Glutamatergic neuron (in vitro differentiated cells): ENCODE measurements around the gene SEMA4A. TPM values are rescaled to one million over a fixed set of nuclear protein-coding genes. Genes with fewer than 3 reads are reported as not detected.
"Not testable (repeated sequence)": the region's sequence is repeated elsewhere in the genome, so short reads cannot be mapped to it uniquely, and the experiment has no call there.

ENCODE experiments used
- DNase-seq: peaks from one replicate; pipeline ENCODE4 v3.0.0; 2022
- H3K27ac Mint-ChIP-seq: one replicate; pipeline ENCODE4 v1.8.0; 2020; ENCODE audit warnings: mild to moderate bottlenecking, mixed read lengths, inconsistent platforms; ENCODE audit not compliant: unreplicated experiment
- H3K27me3 Mint-ChIP-seq: one replicate; pipeline ENCODE4 v1.8.0; 2020; ENCODE audit warnings: mild to moderate bottlenecking, moderate library complexity, mixed read lengths, inconsistent platforms; ENCODE audit not compliant: unreplicated experiment
- H3K36me3 Mint-ChIP-seq: one replicate; pipeline ENCODE4 v1.8.0; 2020; ENCODE audit warnings: mild to moderate bottlenecking, mixed read lengths, inconsistent platforms; ENCODE audit not compliant: unreplicated experiment
- H3K4me1 Mint-ChIP-seq: one replicate; pipeline ENCODE4 v1.8.0; 2020; ENCODE audit warnings: mild to moderate bottlenecking, low read depth, mixed read lengths, inconsistent platforms; ENCODE audit not compliant: unreplicated experiment
- H3K4me3 Mint-ChIP-seq: one replicate; pipeline ENCODE4 v1.8.0; 2020; ENCODE audit warnings: mild to moderate bottlenecking, mixed read lengths, inconsistent platforms; ENCODE audit not compliant: unreplicated experiment
- H3K9me3 Mint-ChIP-seq: one replicate; pipeline ENCODE4 v1.8.0; 2020; ENCODE audit warnings: mild to moderate bottlenecking, moderate library complexity, mixed read lengths, inconsistent platforms; ENCODE audit not compliant: unreplicated experiment
- CTCF ChIP-seq: fragments of 200-600 bp; sonication (generic); IDR thresholded peaks from one replicate; pipeline ENCODE4 v1.5.0; 2021; ENCODE audit not compliant: partially characterized antibody, unreplicated experiment
- total RNA-seq: library from RNA; stranded (reverse); fragmentation: NEBNext Ultra II Directional; extraction: Animal tissue kit (Norgen Biotek cat#: 25700); gene quantifications from one replicate; pipeline ENCODE4 v1.2.1, GENCODE V29; 2021; ENCODE audit not compliant: unreplicated experiment

SEMA4A gene
- total RNA-seq, 1 donor from 2014 or later = 4.0 TPM

GRCh38 chr1:156113282-156113950 is 40.0 kb upstream of the SEMA4A start:
- Mint-ChIP-seq H3K4me1 (peaks cover 10% of the 10 kb centered on the region), H3K9me3 (peaks cover 3% of the 10 kb centered on the region), H3K36me3 (no peaks in the 10 kb centered on the region), H3K4me3 (peak overlapping the region; percentile 22), H3K27ac (peak overlapping the region; percentile 19), H3K27me3 (peaks cover 9% of the 10 kb centered on the region)
- no peak for DNase-seq
- no peak for TF ChIP-seq CTCF

- Mint-ChIP-seq H3K4me3 (peak within 1 kb of the TSS; percentile 85), H3K27ac (peak within 1 kb of the TSS; percentile 19), H3K36me3 (no peaks in the 10 kb centered on the region), H3K9me3 (peaks cover 3% of the 10 kb centered on the region), H3K4me1 (peaks cover 12% of the 10 kb centered on the region), H3K27me3 (peaks cover 8% of the 10 kb centered on the region)
- TF ChIP-seq CTCF = no peak
- peak; percentile 49 for DNase-seq
Measured at GRCh38 chr1:156114101-156114918, 39.1 kb upstream of the SEMA4A start, which contains the start of gene LMNA. Gene LMNA (plus strand): TSS chr1:156114711. CDS start chr1:156114919, 208 bp downstream.

GRCh38 chr1:156114919-156115513 is 38.4 kb upstream of the SEMA4A start:
- H3K27ac Mint-ChIP-seq = no peak overlapping the region
- H3K36me3 Mint-ChIP-seq = no peaks in the 10 kb centered on the region
- no peak for TF ChIP-seq CTCF
- H3K9me3 Mint-ChIP-seq = peaks cover 1% of the 10 kb centered on the region
- peaks cover 15% of the 10 kb centered on the region for H3K4me1 Mint-ChIP-seq
- DNase-seq = peak; percentile 53
- peak overlapping the region; percentile 85 for H3K4me3 Mint-ChIP-seq
- H3K27me3 Mint-ChIP-seq = peaks cover 7% of the 10 kb centered on the region

- peaks cover 17% of the 10 kb centered on the region for H3K4me1 Mint-ChIP-seq
- no peak overlapping the region for H3K27ac Mint-ChIP-seq
- peaks cover 9% of the 10 kb centered on the region for H3K27me3 Mint-ChIP-seq
- peak overlapping the region; percentile 85 for H3K4me3 Mint-ChIP-seq
- H3K9me3 Mint-ChIP-seq = peaks cover 1% of the 10 kb centered on the region
- TF ChIP-seq CTCF = no peak
- no peak for DNase-seq
- no peaks in the 10 kb centered on the region for H3K36me3 Mint-ChIP-seq
Measured at GRCh38 chr1:156115514-156116374, 37.6 kb upstream of the SEMA4A start.

GRCh38 chr1:156116731-156117130 is 36.7 kb upstream of the SEMA4A start:
- not testable (repeated sequence) for H3K27ac Mint-ChIP-seq, H3K36me3 Mint-ChIP-seq, H3K9me3 Mint-ChIP-seq, DNase-seq, H3K27me3 Mint-ChIP-seq, H3K4me3 Mint-ChIP-seq
- H3K4me1 Mint-ChIP-seq = peaks cover 22% of the 10 kb centered on the region
